WTC11 (cell line): ENCODE results near the gene ZBTB16.

ENCODE experiments used
- FOXJ3 ChIP-seq: sonication (generic); formaldehyde crosslinking; IDR thresholded peaks from 2 replicates; pipeline ENCODE4 v1.9.0; 2021; ENCODE audit warnings: missing genetic modification reagents, mild to moderate bottlenecking, borderline replicate concordance
- FOXK1 ChIP-seq: sonication (generic); formaldehyde crosslinking; IDR thresholded peaks from 2 replicates; pipeline ENCODE4 v1.8.0; 2022; ENCODE audit warnings: mild to moderate bottlenecking, moderate library complexity, missing genetic modification reagents
- OVOL2 ChIP-seq: fragments of 250-450 bp; sonication (Bioruptor Pico); IDR thresholded peaks from 2 replicates; pipeline ENCODE4 v1.9.0; 2021; ENCODE audit warnings: mild to moderate bottlenecking, borderline replicate concordance
- SP1 ChIP-seq: sonication (generic); formaldehyde crosslinking; conservative IDR thresholded peaks from 2 replicates; pipeline ENCODE4 v1.8.1; 2022; ENCODE audit warnings: missing genetic modification reagents
- TCF7 ChIP-seq: sonication (generic); formaldehyde crosslinking; IDR thresholded peaks from 2 replicates; pipeline ENCODE4 v1.8.0; 2022; ENCODE audit warnings: mild to moderate bottlenecking, low read depth, missing genetic modification reagents, moderate library complexity
- TEAD1 ChIP-seq: sonication (generic); formaldehyde crosslinking; IDR thresholded peaks from 2 replicates; pipeline ENCODE4 v1.8.0; 2022; ENCODE audit warnings: mild to moderate bottlenecking, missing genetic modification reagents
- ZNF317 ChIP-seq: sonication (generic); formaldehyde crosslinking; IDR thresholded peaks from 2 replicates; pipeline ENCODE4 v1.8.1; 2023; ENCODE audit warnings: low read depth, mild to moderate bottlenecking, moderate library complexity, missing genetic modification reagents, borderline replicate concordance
- TF ChIP-seq, protein P1 (sequence below): fragments of 200-600 bp; IDR thresholded peaks from 2 replicates; pipeline ENCODE4 v1.8.0; 2022; ENCODE audit warnings: antibody characterized with exemption
- TF ChIP-seq, protein P2 (sequence below): sonication (generic); formaldehyde crosslinking; IDR thresholded peaks from 2 replicates; pipeline ENCODE4 v1.8.0; 2022; ENCODE audit warnings: mild to moderate bottlenecking, missing genetic modification reagents
- TF ChIP-seq, protein P3 (sequence below): sonication (generic); formaldehyde crosslinking; IDR thresholded peaks from 2 replicates; pipeline ENCODE4 v1.8.0; 2022; ENCODE audit warnings: mild to moderate bottlenecking, missing genetic modification reagents

DNA sequence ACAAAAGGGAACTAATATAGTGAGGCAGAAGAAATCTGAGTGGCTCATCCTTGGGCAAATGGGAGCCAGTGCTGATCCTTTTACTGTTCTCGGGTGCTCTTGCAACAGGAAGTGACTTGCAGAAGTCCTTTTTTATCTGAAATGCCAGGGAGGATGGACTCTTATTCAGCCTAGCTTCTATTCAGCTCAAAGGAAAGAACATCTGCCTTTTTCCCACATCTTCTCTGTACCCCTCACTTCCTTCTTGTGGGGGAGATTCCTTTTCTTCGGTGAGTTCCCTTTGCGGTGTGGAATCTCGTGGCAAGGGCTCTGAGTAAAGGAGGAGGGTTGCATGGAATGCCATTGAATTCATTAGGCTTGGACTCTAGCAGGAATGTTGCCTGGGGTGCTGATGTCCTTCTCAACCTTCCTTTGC is 76.2 kb downstream of the ZBTB16 start:
- TF ChIP-seq, protein P1, sequence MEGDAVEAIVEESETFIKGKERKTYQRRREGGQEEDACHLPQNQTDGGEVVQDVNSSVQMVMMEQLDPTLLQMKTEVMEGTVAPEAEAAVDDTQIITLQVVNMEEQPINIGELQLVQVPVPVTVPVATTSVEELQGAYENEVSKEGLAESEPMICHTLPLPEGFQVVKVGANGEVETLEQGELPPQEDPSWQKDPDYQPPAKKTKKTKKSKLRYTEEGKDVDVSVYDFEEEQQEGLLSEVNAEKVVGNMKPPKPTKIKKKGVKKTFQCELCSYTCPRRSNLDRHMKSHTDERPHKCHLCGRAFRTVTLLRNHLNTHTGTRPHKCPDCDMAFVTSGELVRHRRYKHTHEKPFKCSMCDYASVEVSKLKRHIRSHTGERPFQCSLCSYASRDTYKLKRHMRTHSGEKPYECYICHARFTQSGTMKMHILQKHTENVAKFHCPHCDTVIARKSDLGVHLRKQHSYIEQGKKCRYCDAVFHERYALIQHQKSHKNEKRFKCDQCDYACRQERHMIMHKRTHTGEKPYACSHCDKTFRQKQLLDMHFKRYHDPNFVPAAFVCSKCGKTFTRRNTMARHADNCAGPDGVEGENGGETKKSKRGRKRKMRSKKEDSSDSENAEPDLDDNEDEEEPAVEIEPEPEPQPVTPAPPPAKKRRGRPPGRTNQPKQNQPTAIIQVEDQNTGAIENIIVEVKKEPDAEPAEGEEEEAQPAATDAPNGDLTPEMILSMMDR: no peak
- TF ChIP-seq, protein P2, sequence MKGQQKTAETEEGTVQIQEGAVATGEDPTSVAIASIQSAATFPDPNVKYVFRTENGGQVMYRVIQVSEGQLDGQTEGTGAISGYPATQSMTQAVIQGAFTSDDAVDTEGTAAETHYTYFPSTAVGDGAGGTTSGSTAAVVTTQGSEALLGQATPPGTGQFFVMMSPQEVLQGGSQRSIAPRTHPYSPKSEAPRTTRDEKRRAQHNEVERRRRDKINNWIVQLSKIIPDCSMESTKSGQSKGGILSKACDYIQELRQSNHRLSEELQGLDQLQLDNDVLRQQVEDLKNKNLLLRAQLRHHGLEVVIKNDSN (CRISPR knock-in tag): no peak
- no peak for TF ChIP-seq ZNF317
- no peak for TF ChIP-seq FOXK1 (CRISPR knock-in tag)
- TF ChIP-seq TEAD1 (CRISPR knock-in tag): no peak
- TF ChIP-seq TCF7 (CRISPR knock-in tag): no peak
- no peak for TF ChIP-seq FOXJ3
- TF ChIP-seq, protein P3, sequence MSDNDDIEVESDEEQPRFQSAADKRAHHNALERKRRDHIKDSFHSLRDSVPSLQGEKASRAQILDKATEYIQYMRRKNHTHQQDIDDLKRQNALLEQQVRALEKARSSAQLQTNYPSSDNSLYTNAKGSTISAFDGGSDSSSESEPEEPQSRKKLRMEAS: no peak
- no peak for TF ChIP-seq SP1 (CRISPR knock-in tag)
- no peak for TF ChIP-seq OVOL2
